HT-29 (cell line): ENCODE measurements around the gene SRSF3. TPM values are rescaled to one million over a fixed set of nuclear protein-coding genes. Genes with fewer than 3 reads are reported as not detected.
A peak's percentile ranks its signal among the peaks of the same experiment; 100 is the strongest.
"Not testable (repeated sequence)": the region's sequence is repeated elsewhere in the genome, so short reads cannot be mapped to it uniquely, and the experiment has no call there.

ENCODE experiments used
- DNase-seq: peaks from one replicate; pipeline ENCODE4 v3.0.0-alpha.2; 2015; ENCODE audit warnings: low spot score
- small RNA-seq: library from RNA; depleted of rRNA; stranded (forward); fragments of <200 nt; gene quantifications from one replicate; pipeline ENCODE3, GENCODE V24; 2014
- total RNA-seq: library from RNA; depleted of rRNA; stranded (reverse); fragments of >200 nt; shearing (Covaris generic); gene quantifications from 2 replicates; pipeline ENCODE4 v1.2.3, GENCODE V29; 2014; rRNA removed

The SRSF3 gene
- total RNA-seq, 1 experiment from 2014 or later = 269 TPM

DNA sequence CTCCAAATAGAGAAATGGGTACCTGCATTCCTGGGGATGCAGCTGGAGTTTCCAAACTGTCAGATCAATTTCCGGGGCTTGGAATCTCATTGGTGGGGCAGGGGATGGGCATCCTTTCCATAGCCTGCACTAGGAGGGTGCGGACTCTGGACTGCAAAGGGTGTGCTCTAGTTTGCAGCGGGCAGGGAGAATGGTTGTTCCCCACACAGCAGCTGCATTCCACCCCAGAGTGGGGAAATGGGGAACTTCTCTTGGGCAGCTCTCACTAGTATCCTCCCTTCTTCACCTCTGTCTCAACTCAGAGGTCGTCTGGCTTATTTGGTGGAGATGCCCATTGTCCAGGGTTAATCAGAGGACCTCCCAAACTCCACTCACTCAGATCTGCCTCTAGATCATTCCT lies 49.8 kb downstream of the SRSF3 start:
- no peak for DNase-seq

DNA sequence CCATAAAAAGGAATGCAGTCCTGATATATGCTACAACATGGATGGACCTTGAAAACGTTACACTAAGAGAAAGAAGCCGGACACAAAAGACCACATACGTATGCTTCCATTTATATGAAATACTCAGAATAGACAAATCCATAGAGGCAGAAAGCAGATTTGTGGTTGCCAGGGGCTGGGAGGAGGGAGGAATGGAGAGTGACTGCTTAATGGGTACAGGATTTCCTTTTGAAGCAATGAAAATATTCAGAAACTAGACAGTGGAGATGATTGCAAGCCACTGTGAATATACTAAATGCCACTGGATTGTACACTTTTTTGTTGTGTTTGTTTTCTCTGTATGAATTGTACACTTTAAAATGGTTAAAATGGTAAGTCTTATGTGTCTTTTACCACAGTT lies 54.9 kb downstream of the SRSF3 start:
- no peak for DNase-seq

DNA sequence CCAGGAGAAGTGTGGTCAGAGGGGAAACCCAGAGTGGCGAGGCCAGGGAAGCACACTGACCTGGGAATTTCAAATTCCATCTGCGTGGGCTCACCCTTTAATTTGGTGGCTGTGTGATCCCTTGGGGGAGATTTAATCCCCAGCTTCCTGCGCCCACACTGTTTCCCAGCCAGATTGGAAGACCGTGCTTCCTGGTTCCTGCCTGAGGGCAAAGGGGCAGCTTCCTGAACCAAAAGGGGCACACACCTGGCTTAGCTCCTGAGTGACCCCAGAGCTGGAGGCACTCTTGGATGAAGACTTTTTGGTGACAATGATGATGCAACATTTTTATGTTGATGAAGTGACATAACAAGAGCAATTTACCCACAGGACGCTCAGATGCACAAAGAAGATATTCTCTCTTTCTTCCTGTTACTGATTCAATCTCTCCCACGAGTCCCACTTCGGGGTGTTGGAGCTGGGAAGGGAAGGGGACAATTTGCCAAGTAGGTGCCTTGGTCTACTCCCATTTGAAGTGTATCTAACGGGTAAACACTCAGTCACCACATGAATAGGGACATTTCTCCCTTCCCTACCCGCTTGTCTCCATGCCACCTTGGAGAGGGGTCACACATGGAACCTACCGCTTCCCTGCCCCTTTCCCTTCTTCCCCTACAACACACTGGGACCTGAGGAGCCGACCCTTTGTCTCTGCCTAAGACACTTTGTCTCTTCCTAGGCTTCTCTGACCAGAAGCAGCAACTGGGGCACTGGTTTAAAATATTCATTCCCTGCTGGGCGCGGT lies 55.7 kb downstream of the SRSF3 start:
- DNase-seq = no peak

DNA sequence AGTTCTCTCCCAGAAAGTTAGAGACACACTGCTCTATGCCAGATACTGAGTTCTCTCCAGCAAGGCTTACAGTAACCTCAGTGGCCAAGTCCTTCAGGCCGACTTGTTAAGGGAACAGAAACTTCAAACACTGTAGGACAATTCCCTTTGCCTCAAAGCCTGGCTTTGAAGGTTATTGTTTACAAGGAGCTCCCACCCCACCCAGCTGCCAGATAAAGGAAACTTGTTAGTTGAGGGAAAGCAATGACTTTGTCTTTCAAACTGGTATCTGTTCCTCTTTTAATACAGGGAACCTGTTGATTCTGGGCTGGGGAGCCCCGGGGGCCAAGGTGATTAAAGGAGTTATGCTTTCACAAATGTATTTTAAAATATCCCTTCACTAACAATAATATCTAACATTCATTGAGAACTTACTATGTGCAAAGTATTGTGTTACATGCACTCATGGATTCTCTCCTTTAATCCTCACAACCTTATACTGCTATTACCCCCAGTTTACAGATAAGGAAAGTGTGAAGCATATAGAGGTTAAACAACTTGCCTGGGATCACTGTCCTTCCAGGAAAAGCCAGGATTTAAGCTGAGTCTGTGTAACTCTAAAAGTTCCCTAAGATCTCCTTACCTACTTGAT lies 56.8 kb downstream of the SRSF3 start:
- peak; percentile 31 for DNase-seq

DNA sequence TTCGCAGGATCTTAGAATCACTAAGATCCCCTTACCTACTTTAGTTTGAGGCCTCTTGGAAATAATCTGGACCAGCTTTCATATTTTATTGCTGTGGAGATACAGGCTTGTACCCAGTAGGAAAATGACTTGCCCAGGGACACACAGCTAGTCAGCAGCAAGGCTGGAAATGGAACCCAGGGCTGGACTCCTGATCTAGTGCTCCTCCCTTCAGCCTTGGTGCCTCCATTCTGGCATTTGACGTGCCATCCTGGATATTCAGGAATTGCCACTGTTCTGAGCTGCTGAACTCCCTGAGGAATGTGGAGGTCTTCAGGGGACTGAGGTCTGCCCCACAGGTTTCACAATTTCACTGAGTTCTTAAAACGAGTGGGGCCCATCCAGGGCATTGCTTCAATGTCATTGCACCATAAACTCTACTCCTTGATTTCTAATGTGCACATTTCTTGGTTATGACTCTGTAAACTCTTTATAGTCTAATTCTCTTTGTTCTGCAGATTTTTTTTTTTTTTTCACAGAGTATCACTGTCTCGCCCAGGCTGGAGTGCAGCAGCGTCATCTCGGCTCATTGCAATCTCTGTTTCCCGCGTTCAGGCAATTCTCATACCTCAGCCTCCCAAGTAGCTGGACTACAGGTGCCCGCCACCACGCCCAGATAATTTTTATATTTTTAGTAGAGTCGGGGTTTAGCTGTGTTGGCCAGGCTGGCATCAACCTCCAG lies 57.7 kb downstream of the SRSF3 start:
- no peak for DNase-seq

DNA sequence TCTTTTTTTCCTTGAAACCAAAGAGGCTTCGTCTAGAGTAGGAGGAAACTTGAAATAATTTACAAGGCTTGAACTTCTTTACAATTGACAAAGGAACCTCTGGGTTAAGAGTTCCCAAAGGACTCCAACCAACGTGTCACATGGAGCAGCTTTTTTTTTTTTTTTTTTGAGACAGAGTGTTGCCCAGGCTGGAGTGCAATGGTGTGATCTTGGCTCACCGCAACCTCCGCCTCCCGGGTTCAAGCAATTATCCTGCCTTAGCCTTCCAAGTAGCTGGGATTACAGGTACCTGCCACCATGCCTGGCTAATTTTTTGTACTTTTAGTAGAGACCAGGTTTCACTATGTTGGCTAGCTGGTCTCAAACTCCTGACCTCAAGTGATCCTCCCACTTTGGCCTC lies 60.3 kb downstream of the SRSF3 start:
- not testable (repeated sequence) for DNase-seq

Small RNA genes within 50 kb of the gene (small RNA-seq; reads per million reads assigned to genes)
- not detected for gene MIR3925
- gene RNU1-88P = 1.3 reads per million, percentile 48 among the genes with 10 or more reads in this experiment

Other genes with a start within 250 kb of the SRSF3 start
- gene ETV7, start 206.7 kb upstream of the SRSF3 start, total RNA-seq = 0.34 and 1.3 TPM in 2 replicates
- gene PXT1, start 151.5 kb upstream of the SRSF3 start, total RNA-seq = 0.25 TPM in 1 of 2 replicates, not detected in the other
- gene KCTD20, start 151.4 kb upstream of the SRSF3 start, total RNA-seq = 15.5 and 16.8 TPM in 2 replicates
- gene STK38, start 46.9 kb upstream of the SRSF3 start, total RNA-seq = 6.5 and 8.1 TPM in 2 replicates
- 63.8 and 67.4 TPM in 2 replicates for gene CDKN1A, start 84.4 kb downstream of the SRSF3 start, total RNA-seq
- gene RAB44, start 103.5 kb downstream of the SRSF3 start, total RNA-seq = not detected in 2 replicates
- gene CPNE5, start 245.1 kb downstream of the SRSF3 start, total RNA-seq = 0.10 TPM in 1 of 2 replicates, not detected in the other